ENCODE data around the gene RPL13. TPM values are rescaled to one million over a fixed set of nuclear protein-coding genes. Genes with fewer than 3 reads are reported as not detected.
A peak's percentile ranks its signal among the peaks of the same experiment; 100 is the strongest.

The RPL13 gene
- total and polyA plus RNA-seq, 3 experiments from 2014 or later: 2,710 to 5,211 (median 2,878) TPM

DNA sequence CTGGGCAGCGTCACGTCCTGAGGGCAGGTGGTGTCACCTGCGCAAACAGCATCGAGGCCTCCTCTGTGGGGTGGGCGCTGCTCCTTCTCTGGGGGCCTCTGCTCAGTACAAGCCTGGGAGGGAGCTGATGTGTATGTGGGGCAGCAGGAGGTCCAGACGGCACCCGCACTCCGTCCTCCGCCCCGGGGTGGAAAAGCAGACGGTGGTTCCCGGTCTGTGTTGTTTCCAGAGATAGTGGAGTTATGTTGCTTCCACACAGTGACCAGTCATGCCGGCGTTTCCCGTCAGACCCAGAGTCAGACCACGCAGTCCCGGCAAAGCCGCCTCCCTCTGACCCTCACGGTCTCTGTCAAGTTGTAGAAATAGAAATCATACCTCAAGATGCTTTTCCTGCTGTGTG, 13.7 kb upstream of the RPL13 start:
- no peaks in the 10 kb centered on the region for H3K27me3 ChIP-seq (ENCODE audit: insufficient read depth, low read length, poor library complexity, severe bottlenecking)
- Mint-ChIP-seq H3K36me3 (peaks cover 0 to 72% (median 5%) of the 10 kb centered on the region in 3 donors), H3K4me1 (peaks cover 9 to 10% (median 9%) of the 10 kb centered on the region in 3 donors), H3K27ac (no peak overlapping the region), H3K4me3 (no peak overlapping the region), H3K27me3 (no peaks in the 10 kb centered on the region), H3K9me3 (no peaks in the 10 kb centered on the region)
- DNase-seq: no peak
- H3K4me3 ChIP-seq (ENCODE audit: low read length): no peak overlapping the region
- ChIA-PET CTCF (interaction anchor here (2.1 kb wide), 1 partner anchor 10 kb away, joined by 4 read pairs; no protein-coding TSS in a partner anchor), POLR2A (no interaction called here)
- no peaks in the 10 kb centered on the region for H3K36me3 ChIP-seq (ENCODE audit: insufficient read depth, low read length)
- H3K9me3 ChIP-seq (ENCODE audit: low read length): no peaks in the 10 kb centered on the region
- H3K27ac ChIP-seq (ENCODE audit: low read depth, low read length): no peak overlapping the region
- H3K4me1 ChIP-seq (ENCODE audit: insufficient read depth, low read length): peaks cover 17% of the 10 kb centered on the region

DNA sequence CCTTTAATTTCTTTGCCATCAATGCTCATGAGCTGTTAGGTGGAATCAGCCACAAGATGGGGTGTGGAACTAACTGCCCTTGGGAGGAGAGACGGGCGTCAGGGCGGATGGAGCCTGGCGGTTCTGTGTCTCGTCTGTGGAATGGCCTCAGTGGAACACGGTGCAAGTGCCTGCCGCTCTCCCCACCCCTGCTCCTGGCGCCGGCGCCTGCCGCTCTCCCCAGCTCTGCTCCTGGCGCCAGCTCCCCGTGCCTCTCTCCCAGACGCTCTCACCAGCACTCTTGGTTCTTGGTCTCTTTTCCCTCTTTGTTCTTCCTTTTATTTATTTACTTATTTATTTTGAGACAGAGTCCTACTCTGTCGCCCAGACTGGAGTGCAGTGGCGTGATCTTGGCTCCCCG, 13.2 kb upstream of the RPL13 start:
- Mint-ChIP-seq H3K9me3 (no peaks in the 10 kb centered on the region), H3K4me1 (peaks cover 9 to 10% (median 9%) of the 10 kb centered on the region in 3 donors), H3K27ac (peak overlapping the region in 2 of 8 donors; percentile 40 to 61), H3K27me3 (no peaks in the 10 kb centered on the region), H3K36me3 (peaks cover 0 to 74% (median 5%) of the 10 kb centered on the region in 3 donors), H3K4me3 (no peak overlapping the region)
- Histone ChIP-seq H3K4me3 (ENCODE audit: low read length) (no peak overlapping the region), H3K27ac (ENCODE audit: low read depth, low read length) (no peak overlapping the region), H3K27me3 (ENCODE audit: insufficient read depth, low read length, poor library complexity, severe bottlenecking) (no peaks in the 10 kb centered on the region), H3K9me3 (ENCODE audit: low read length) (no peaks in the 10 kb centered on the region), H3K4me1 (ENCODE audit: insufficient read depth, low read length) (peaks cover 17% of the 10 kb centered on the region), H3K36me3 (ENCODE audit: insufficient read depth, low read length) (no peaks in the 10 kb centered on the region)
- CTCF ChIA-PET: interaction anchor here (2.1 kb wide), 1 partner anchor 10 kb away, joined by 4 read pairs; no protein-coding TSS in a partner anchor
- POLR2A ChIA-PET: no interaction called here
- DNase-seq: no peak

GRCh38 chr16:89547860-89548259, 12.6 kb upstream of the RPL13 start:
- CTCF ChIA-PET: no interaction called here
- Histone ChIP-seq H3K4me3 (ENCODE audit: low read length) (no peak overlapping the region), H3K36me3 (ENCODE audit: insufficient read depth, low read length) (no peaks in the 10 kb centered on the region), H3K4me1 (ENCODE audit: insufficient read depth, low read length) (peaks cover 17% of the 10 kb centered on the region), H3K27me3 (ENCODE audit: insufficient read depth, low read length, poor library complexity, severe bottlenecking) (no peaks in the 10 kb centered on the region), H3K27ac (ENCODE audit: low read depth, low read length) (no peak overlapping the region), H3K9me3 (ENCODE audit: low read length) (no peaks in the 10 kb centered on the region)
- H3K27me3 Mint-ChIP-seq: no peaks in the 10 kb centered on the region
- peak overlapping the region in 1 of 8 donors; percentile 61 for H3K27ac Mint-ChIP-seq
- H3K9me3 Mint-ChIP-seq: no peaks in the 10 kb centered on the region
- H3K36me3 Mint-ChIP-seq: peaks cover 0 to 75% (median 7%) of the 10 kb centered on the region in 3 donors
- peaks cover 9 to 10% (median 9%) of the 10 kb centered on the region in 3 donors for H3K4me1 Mint-ChIP-seq
- no peak for DNase-seq
- H3K4me3 Mint-ChIP-seq: no peak overlapping the region
- POLR2A ChIA-PET: no interaction called here

DNA sequence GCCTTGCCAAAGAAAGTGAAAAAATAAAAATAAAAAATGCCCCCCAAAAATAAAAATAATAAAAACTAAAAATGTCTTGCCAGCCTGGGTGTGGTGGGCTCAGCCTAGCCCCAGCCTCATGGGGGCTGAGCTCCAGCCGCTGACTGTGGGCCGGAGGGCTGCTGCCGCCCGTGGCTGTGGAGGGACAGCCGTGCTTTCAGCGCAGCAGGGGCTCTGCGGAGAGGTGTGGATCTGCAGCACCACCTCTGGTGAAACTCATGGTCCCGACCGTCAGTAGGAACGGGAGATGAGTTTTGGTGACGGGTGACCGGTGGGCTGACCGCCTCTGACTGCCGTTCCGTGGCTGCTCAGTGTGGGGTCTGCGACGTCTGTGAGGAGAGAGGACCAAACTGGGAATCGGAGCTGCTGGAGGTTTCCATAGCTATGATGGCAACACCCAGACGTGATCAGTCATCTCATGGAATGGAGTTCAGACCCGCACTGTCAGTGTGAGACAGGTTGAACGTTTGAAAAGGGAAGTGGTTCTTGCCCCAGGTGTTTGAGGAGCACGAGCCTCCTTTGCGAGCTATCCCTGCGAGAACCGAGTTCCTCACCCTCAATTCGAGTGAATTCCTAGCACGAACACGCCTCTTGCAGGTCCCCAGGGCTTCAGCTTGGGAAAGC, 12.0 kb upstream of the RPL13 start:
- DNase-seq: no peak
- H3K9me3 ChIP-seq (ENCODE audit: low read length): no peaks in the 10 kb centered on the region
- H3K36me3 ChIP-seq (ENCODE audit: insufficient read depth, low read length): no peaks in the 10 kb centered on the region
- H3K4me3 ChIP-seq (ENCODE audit: low read length): no peak overlapping the region
- peaks cover 17% of the 10 kb centered on the region for H3K4me1 ChIP-seq (ENCODE audit: insufficient read depth, low read length)
- no peak overlapping the region for H3K27ac ChIP-seq (ENCODE audit: low read depth, low read length)
- CTCF ChIA-PET: interaction anchor here (0.8 kb wide), 1 partner anchor 9 kb away, joined by 4 read pairs; no protein-coding TSS in a partner anchor
- H3K27me3 ChIP-seq (ENCODE audit: insufficient read depth, low read length, poor library complexity, severe bottlenecking): no peaks in the 10 kb centered on the region
- H3K4me3 Mint-ChIP-seq: peak overlapping the region in 2 of 7 donors; percentile 11 to 47
- peak overlapping the region in 3 of 8 donors; percentile 30 to 63 (median 58) for H3K27ac Mint-ChIP-seq
- no peaks in the 10 kb centered on the region for H3K9me3 Mint-ChIP-seq
- peaks cover 9 to 10% (median 9%) of the 10 kb centered on the region in 3 donors for H3K4me1 Mint-ChIP-seq
- H3K36me3 Mint-ChIP-seq: peaks cover 0 to 81% (median 7%) of the 10 kb centered on the region in 3 donors
- H3K27me3 Mint-ChIP-seq: no peaks in the 10 kb centered on the region
- POLR2A ChIA-PET: interaction anchor here (0.6 to 1.1 kb wide), 2 partner anchors 13 to 155 kb away, joined by 3 to 4 read pairs; no protein-coding TSS in a partner anchor

DNA sequence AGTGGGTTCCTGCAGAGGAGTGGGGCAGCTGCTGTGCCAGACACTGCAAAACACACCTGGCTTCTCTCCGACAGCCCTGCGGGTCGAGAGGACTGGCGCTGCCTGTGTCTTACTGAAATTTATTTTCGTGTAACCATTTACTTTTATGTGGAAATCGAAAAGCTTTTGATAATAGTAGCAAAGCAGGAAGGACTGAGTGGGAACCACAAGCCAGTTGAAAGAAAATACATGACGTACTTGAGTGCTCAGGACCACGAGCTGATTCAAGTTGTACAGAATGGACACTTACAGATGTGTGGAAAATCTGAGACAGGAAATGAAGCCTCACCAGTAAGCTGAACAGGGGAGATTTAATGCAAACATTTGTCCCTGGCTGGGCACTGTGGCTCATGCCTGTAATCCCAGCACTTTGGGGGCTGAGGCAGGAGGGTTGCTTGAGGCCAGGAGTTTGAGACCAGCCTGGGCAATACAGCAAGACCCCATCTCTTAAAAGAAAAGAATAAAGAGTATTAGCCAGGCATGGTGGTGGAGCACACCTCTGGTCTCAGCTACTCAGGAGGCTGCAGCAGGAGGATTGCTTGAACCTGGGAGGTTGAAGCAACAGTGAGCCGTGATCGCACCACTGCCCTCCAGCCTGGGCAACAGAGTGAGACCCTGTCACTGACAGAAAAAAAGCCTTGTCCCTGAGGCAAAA, 11.3 kb upstream of the RPL13 start:
- Histone ChIP-seq H3K27ac (ENCODE audit: low read depth, low read length) (no peak overlapping the region), H3K4me3 (ENCODE audit: low read length) (no peak overlapping the region), H3K4me1 (ENCODE audit: insufficient read depth, low read length) (peaks cover 17% of the 10 kb centered on the region), H3K9me3 (ENCODE audit: low read length) (no peaks in the 10 kb centered on the region), H3K36me3 (ENCODE audit: insufficient read depth, low read length) (no peaks in the 10 kb centered on the region), H3K27me3 (ENCODE audit: insufficient read depth, low read length, poor library complexity, severe bottlenecking) (no peaks in the 10 kb centered on the region)
- Mint-ChIP-seq H3K4me3 (peak overlapping the region in 3 of 7 donors; percentile 2 to 33 (median 11)), H3K27ac (peak overlapping the region in 4 of 8 donors; percentile 30 to 83 (median 62)), H3K27me3 (no peaks in the 10 kb centered on the region), H3K9me3 (no peaks in the 10 kb centered on the region), H3K4me1 (peaks cover 9 to 10% (median 9%) of the 10 kb centered on the region in 3 donors), H3K36me3 (peaks cover 0 to 81% (median 7%) of the 10 kb centered on the region in 3 donors)
- CTCF ChIA-PET: interaction anchor here (0.8 kb wide), 1 partner anchor 8 kb away, joined by 4 read pairs; no protein-coding TSS in a partner anchor
- peak in 2 of 5 donors; percentile 47 to 81 for DNase-seq
- POLR2A ChIA-PET: interaction anchor here (0.6 to 1.1 kb wide), 2 partner anchors 12 to 156 kb away, joined by 3 to 4 read pairs; no protein-coding TSS in a partner anchor

DNA sequence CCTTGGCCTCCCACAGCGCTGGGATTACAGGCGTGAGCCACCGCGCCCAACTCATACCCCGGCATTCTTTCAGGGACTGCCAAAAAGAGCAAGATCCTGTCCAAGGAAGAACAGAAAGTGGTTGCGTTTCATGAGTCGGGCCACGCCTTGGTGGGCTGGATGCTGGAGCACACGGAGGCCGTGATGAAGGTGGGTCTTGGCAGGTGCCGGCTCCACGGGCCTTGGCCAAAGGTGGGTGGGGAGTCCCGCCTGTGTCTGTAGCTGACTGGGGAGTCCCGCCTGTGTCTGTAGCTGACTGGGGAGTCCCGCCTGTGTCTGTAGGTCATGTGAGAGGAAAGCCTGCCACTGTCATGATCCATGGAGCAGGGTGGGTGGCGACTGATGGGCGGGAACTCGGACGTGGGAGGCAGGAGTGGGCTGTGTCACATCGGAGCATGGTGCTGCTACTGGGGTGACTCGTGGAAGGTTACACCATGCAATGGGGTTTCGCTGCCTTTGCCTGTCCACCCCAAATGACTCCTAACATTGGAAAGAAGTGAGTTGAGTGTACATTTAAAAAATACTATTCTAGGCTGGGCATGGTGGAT, 10.0 kb upstream of the RPL13 start:
- H3K36me3 Mint-ChIP-seq: peaks cover 0 to 76% (median 7%) of the 10 kb centered on the region in 3 donors
- H3K27me3 Mint-ChIP-seq: no peaks in the 10 kb centered on the region
- CTCF ChIA-PET: no interaction called here
- Histone ChIP-seq H3K4me3 (ENCODE audit: low read length) (no peak overlapping the region), H3K27me3 (ENCODE audit: insufficient read depth, low read length, poor library complexity, severe bottlenecking) (no peaks in the 10 kb centered on the region), H3K4me1 (ENCODE audit: insufficient read depth, low read length) (peaks cover 17% of the 10 kb centered on the region), H3K36me3 (ENCODE audit: insufficient read depth, low read length) (no peaks in the 10 kb centered on the region), H3K9me3 (ENCODE audit: low read length) (no peaks in the 10 kb centered on the region), H3K27ac (ENCODE audit: low read depth, low read length) (no peak overlapping the region)
- POLR2A ChIA-PET: no interaction called here
- peak overlapping the region in 1 of 8 donors; percentile 27 for H3K27ac Mint-ChIP-seq
- H3K9me3 Mint-ChIP-seq: no peaks in the 10 kb centered on the region
- no peak for DNase-seq
- no peak overlapping the region for H3K4me3 Mint-ChIP-seq
- peaks cover 9 to 10% (median 9%) of the 10 kb centered on the region in 3 donors for H3K4me1 Mint-ChIP-seq

GRCh38 chr16:89552329-89552728, 8.2 kb upstream of the RPL13 start:
- Histone ChIP-seq H3K27ac (ENCODE audit: low read depth, low read length) (no peak overlapping the region), H3K36me3 (ENCODE audit: insufficient read depth, low read length) (no peaks in the 10 kb centered on the region), H3K4me3 (ENCODE audit: low read length) (no peak overlapping the region), H3K27me3 (ENCODE audit: insufficient read depth, low read length, poor library complexity, severe bottlenecking) (no peaks in the 10 kb centered on the region), H3K4me1 (ENCODE audit: insufficient read depth, low read length) (peaks cover 20% of the 10 kb centered on the region), H3K9me3 (ENCODE audit: low read length) (no peaks in the 10 kb centered on the region)
- DNase-seq: no peak
- H3K4me1 Mint-ChIP-seq: peaks cover 12 to 22% (median 12%) of the 10 kb centered on the region in 3 donors
- H3K27ac Mint-ChIP-seq: peak overlapping the region in 1 of 8 donors; percentile 50
- peaks cover 0 to 81% (median 6%) of the 10 kb centered on the region in 3 donors for H3K36me3 Mint-ChIP-seq
- H3K9me3 Mint-ChIP-seq: no peaks in the 10 kb centered on the region
- no peaks in the 10 kb centered on the region for H3K27me3 Mint-ChIP-seq
- no peak overlapping the region for H3K4me3 Mint-ChIP-seq
- ChIA-PET CTCF (no interaction called here), POLR2A (no interaction called here)

Data from CD8-positive, alpha-beta memory T cell (primary cell).